Muscle of arm (tissue), 12 donors: ENCODE data around the gene ERICH4. TPM values are rescaled to one million over a fixed set of nuclear protein-coding genes. Genes with fewer than 3 reads are reported as not detected.

Experiments
- DNase-seq: peaks from one replicate; pipeline ENCODE4 v3.0.0-alpha.2; 2013
- polyA plus RNA-seq, 12 donors: library from polyadenylated mRNA; unstranded; fragments of 120-200 nt; gene quantifications; one replicate each; pipeline ENCODE4 v1.2.1, GENCODE V29; 2013; ENCODE audit not compliant: insufficient read length in 12 of 12

ERICH4 gene
- polyA plus RNA-seq, 12 donors, result 0.19 to 0.46 (median 0.33) TPM; not detected in 6

DNA sequence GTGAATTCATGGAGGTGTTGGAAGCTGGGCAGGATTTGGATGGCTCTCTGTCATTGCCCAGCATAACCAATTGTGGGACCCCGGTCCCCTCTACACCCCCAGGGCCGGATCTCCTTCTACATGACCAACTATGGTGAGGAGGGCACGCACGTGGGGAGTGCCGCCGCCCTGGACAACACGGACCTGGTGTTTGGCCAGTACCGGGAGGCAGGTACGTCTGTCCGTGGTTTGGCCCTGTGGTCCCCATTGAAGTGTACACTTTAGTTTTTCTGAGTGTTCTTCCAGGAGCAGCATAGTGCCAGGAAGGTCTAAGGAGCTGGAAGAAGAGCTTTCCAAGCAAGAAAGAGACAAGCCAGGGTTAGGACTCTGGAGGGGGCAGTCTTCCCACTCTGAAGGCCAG, 29.0 kb upstream of the ERICH4 start:
- no peak for DNase-seq

DNA sequence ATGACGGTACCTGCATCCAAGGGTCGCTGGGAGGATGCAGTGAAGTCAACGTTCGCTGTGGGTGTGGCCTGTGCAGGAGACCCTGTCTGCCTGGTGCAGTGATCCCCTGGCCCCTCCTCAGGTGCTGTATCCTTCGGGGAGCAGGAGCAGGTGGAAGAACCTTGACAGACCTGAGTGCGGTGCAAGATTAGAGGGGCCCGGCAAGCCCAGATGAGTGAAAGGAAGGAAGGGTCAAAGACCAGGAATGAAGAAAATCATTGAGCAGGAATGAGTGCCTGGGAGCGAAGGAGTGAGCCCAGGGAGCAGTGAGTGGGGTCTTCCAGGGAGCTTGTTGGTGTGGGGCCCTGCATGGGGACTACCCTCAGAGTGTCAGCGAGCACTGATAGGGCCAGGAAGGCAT, 28.5 kb upstream of the ERICH4 start:
- no peak for DNase-seq

- no peak for DNase-seq
Measured at GRCh38 chr19:41415154-41415571, 27.8 kb upstream of the ERICH4 start.

DNA sequence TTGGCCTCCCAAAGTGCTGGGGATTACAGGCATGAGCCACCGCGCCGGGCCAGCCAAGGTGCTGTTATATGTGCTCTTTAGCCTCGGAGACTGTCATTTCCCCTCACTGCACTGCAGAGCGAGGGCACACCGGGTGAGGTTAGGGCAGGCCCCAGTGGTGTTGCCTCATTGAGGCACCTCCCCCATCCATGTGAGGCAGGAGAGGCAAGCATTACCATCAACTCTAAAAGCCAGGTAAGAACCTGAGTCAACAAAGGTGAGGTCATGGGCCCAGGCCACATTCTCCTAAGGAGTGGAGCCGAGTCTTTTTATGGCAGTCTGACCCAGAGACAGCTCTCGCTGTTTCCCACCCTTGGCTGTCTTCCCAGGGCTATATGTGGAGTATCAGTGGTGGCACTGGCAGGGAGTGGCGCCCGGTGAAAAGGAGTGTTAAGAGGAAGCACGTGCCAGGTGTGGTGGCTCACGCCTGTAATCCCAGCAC, 26.7 kb upstream of the ERICH4 start:
- DNase-seq, result no peak

DNA sequence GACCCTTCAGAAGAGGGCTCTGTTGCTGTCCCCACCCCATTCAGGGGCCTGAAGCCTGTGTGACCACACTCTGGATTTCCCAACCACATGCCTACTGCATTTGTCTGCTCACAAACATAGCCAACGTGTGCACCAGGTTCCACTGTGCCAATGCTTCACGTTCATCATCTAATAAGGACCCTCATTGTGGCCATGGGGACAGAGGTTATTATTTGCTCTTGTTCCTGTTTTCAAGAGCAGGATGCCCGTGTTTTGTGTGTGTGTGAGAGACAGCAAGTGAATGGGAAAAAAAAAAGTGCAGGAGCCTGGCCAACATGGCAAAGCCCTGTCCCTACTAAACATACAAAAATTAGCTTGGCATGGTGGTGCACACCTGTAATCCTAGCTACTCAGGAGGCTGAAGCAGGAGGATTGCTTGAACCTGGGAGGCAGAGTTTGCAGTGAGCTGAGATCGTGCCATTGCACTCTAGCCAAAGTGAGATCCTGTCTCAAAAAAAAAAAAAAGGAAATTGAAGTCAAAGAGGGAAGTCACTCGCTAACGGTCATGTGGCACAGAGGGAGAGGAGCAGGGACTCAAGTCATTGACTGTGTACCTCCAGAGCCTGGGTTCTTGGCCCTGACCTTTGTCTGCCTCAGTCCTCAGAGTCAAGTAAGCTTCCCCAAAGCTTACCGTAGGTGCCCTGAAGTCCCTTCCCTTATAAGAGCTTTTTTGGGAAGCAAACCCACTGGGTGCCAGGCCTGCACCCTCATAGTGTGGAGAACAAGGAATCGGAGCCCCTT, 22.7 kb upstream of the ERICH4 start:
- no peak for DNase-seq

DNA sequence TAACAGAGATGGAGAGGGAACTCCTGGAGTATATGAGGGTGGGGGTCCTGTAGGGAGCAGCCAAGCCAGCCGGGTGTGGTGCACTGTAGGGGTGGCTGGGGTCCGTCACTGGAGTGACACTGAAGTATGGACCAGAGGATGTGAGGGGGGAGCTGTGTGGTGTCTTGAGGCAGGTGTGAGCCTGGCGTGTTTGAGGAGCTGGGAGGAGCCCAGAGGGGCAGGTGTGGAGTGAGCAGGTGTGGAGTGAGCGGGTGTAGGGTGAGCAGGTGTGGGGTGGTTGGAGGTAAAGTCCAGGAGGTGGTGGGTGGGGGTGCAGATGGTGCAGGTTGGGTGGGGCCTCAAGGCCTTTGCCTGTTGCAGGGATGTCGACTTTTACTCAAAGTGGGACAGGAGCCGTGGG, 21.6 kb upstream of the ERICH4 start:
- no peak for DNase-seq

DNA sequence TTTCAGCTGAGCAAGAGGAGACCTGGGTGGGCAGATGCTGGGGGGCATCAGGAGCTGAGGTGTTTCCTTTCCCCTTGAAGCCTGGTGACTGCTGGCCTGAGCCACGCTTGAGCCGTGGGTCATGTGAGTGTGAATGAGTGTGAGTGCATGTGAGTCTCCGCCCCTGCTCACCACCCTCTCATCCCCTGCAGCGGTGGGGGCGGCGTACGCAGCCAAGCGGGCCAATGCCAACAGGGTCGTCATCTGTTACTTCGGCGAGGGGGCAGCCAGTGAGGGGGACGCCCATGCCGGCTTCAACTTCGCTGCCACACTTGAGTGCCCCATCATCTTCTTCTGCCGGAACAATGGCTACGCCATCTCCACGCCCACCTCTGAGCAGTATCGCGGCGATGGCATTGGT, 21.0 kb upstream of the ERICH4 start:
- no peak for DNase-seq

DNA sequence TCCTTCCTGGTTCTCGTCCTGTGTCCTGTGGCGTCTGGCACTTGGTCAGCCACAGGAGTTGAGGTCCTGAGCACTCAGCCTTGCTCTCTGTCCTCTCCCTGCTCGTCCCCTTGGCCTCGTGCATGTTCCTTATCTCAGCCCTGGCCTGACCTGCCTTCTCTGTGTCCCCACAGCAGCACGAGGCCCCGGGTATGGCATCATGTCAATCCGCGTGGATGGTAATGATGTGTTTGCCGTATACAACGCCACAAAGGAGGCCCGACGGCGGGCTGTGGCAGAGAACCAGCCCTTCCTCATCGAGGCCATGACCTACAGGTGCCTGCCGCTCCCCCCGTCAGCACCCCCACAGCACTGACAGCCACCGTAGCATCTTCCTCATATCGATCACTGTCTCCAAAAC, 20.5 kb upstream of the ERICH4 start:
- no peak for DNase-seq

DNA sequence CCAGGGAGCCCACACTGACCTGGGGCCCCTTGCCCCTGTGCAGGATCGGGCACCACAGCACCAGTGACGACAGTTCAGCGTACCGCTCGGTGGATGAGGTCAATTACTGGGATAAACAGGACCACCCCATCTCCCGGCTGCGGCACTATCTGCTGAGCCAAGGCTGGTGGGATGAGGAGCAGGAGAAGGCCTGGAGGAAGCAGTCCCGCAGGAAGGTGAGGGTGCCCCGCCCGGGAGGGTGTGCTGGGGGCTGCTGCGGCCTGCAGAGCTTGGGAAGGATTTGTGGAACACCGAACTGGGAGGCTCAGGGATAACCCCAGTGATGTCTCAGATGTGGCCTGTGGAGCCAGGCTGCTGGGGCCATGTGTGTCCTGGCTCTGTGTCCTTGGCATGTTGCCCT, 20.0 kb upstream of the ERICH4 start:
- no peak for DNase-seq

GRCh38 chr19:41424335-41425173, 18.4 kb upstream of the ERICH4 start:
- no peak for DNase-seq

DNA sequence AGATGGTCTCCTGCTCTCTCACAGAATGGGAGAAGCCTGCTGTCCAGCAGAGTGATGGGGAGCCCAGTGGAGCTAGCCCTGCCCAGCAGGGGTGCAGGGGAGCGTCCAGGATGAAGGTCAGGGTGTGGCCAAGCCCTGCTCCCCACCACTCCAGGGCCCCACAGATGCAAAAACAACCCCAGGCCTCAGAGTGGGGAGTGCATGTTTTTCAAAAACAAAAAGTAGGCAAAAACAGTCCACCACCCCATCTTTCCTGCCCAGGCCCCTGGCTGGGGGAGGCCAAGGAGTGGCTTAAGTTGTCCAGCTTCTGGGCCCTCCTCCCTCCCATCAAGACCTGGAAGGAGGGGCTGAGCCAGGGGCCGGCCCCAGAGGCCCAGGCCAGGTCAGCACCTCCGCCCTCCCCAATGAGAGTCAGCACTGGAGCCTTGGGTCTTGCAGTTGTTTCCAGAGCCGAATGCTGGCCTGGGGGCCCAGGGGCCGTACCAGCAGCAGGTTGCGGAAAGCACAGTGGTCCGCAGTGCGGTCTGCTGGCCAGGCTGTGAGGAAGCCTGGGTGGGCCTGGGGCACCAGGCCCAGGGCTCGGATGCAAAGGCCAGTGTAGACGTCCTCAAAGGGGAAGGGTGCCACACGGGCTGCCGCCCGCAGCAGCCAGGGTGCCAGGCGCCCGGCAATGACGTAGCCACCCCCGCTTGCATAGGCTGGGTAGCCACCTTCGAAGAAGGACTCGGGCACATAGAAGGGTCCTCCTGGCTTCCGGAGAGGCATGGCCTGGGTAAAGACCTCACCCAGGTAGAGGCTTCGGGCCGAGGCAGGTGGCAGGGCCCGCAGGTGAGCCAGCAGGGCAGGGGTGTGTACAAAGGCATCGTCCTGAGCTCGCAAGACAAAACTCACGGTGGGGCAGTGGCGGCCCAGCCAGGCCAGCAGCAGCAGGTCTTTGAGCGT, 17.5 kb upstream of the ERICH4 start:
- no peak for DNase-seq

- DNase-seq, result no peak
Measured at GRCh38 chr19:41426116-41426841, 16.7 kb upstream of the ERICH4 start.

GRCh38 chr19:41426952-41427646, 15.9 kb upstream of the ERICH4 start, which contains the start of gene B3GNT8:
Gene B3GNT8, minus strand, starts transcription at chr19:41427374. Its CDS starts 596 bp downstream, at chr19:41426778.
- peak; percentile 63 for DNase-seq

DNA sequence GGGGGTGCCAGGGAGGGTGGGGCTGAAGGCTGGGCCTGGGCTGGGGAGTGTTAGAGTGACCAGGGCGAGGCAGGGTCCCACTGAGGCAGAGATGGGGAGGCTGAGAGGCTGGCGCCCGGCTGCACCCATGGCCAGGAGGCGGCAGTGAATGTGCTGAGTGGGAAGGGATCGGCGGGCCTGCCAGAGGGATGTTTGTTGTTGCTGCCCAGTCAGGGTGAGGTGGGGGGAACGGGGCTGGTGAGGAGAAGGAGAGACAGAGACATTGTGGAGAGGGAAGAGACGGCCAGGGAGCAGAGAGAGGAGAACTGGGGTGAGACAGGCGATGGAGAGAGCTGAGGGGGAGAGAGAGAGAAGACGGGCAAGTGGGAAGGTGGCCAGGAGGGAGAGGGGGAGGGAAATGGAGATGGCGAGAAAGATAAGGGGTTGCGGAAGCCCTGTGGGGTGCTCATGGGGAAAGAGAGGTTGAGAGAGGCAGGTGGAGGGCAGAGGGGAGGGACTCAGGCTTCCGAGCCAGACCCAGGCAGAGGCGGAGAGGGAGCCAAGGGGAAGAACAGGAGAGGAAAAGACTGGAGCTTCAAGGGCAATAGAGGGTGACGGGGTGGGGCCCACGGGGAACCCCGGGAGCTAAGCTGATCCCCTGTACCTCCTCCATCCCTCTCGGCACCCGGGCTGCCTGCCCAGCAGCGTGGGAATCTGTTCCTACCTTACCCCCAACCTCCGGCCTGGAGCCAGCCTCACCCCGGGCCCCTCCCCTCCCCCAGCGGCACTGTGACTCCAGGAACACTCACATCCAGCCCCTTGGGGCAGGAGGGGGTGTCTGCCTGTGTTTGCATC, 15.1 kb upstream of the ERICH4 start:
- no peak for DNase-seq

- DNase-seq, result no peak
Measured at GRCh38 chr19:41428481-41428859, 14.5 kb upstream of the ERICH4 start.

- DNase-seq, result no peak
Measured at GRCh38 chr19:41430922-41431321, 12.0 kb upstream of the ERICH4 start.

GRCh38 chr19:41431426-41432386, 11.2 kb upstream of the ERICH4 start:
- no peak for DNase-seq

- DNase-seq, result no peak
Measured at GRCh38 chr19:41433171-41433570, 9.8 kb upstream of the ERICH4 start.
